NCI-H1417 (cell line): ENCODE results near the gene THEM5.
"Not testable (repeated sequence)": the region's sequence is repeated elsewhere in the genome, so short reads cannot be mapped to it uniquely, and the experiment has no call there.

ENCODE experiments used
- DNase-seq, 3 experiments: peaks; one replicate each; lab custom pipeline; 2025; lab: John Stamatoyannopoulos, UW

THEM5 gene

DNA sequence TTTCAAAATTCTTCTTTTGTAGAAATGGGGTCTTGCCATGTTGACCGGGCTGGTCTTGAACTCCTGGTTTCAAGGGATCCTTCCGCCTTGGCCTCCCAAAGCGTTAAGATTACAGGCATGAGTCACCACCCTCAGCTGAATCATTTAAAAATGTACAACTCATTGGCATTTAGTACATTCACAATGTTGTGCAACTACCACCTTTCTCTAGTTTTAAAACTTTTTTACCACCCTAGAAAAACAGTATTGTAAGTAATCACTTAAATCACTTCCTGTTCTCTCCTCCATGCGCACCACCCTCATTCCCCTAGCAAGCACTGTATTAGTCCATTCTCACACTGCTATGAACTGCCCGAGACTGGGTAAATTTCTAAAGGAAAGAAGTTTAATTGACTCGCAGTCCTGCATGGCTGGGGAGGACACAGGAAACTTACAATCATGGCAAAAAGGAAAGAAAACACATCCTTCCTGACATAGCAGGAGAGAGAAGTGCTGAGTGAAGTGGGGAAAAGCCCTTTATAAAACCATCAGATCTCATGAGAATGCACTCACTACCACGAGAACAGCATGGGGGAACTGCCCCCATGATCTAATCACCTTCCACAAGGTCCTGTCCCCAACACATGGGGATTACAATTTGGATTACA lies 14.4 kb upstream of the THEM5 start:
- DNase-seq: no peak

DNA sequence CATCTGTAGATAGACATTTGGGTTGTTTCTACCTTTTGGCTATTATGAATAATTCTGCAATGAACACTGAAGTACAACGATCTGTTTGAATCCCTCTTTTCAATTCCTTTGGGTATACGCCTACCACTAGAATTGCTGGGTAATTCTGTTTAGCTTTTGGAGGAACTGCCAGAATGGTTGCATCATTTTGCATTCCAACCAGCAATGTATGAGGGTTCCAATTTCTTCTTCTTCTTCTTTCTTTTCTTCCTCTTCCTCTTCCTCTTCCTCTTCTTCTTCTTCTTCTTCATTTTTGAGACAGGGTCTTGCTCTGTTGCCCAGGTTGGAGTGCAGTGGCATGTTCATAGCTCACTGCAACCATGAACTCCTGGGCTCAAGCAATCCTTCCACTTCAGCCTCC lies 13.8 kb upstream of the THEM5 start:
- DNase-seq: no peak

- no peak for DNase-seq
These were observed 10.9 kb upstream of the THEM5 start for GRCh38 chr1:151864411-151864810.

DNA sequence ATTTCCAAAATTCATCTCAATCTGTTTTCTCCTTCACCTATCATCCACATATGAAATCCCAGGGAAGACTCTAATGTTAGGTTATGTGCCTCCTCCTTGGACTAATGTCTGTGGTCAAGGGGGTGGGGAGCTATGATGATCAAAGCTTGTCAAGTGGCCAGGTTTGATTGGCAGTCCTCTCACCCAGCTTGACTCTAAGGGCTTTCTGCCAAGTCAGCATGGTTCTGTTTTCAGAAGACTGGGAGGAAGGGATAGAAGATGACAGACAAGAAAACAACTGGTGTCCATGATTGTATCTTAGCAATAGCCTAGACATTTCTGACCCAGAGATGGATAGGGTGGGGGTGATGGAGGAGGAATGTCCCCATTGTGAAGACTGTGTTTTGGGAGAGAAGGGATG lies 9.1 kb upstream of the THEM5 start:
- DNase-seq: peak in 1 of 3 experiments; percentile 20

GRCh38 chr1:151860504-151861187 lies 7.1 kb upstream of the THEM5 start:
- DNase-seq: no peak

GRCh38 chr1:151859891-151860293 lies 6.4 kb upstream of the THEM5 start:
- DNase-seq: no peak

DNA sequence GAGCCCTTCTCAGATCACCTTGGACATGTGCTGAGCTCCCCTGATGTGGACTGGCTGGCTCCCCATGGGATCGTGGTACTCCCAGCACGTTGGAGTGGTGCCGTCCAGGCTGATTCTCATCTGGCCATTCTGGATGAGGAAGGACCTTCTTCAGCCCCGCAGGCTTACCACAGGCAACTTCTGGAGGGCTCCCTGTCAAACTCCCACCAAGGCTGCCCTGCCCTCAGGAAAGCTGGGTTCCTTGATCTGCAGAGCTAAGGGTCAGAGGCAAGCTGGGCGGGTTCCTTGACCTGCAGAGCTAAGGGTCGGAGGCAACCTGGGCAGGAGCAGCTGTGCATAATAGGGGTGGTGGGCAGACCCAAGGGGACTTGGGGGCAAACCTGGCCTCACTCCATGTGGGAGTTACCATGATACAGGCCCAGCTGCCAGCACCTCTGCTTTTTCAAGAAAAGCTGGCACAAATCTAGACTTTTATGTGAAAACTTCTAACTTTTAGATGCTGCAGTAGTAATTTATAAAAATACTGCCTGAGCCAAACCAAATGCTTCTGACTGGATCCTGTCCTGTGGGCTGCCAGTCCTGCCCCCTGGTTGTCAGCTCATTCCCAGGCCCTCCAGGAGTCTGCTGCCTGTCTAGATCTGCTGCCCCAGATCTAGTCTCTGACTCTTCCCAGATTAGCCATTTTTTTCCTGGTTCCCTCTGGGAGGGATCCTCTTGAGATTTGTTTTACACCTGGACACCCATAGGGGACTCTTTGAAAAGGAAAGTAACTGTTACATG lies 5.6 kb upstream of the THEM5 start:
- DNase-seq: no peak

GRCh38 chr1:151858030-151858746 lies 4.7 kb upstream of the THEM5 start:
- DNase-seq: no peak

DNA sequence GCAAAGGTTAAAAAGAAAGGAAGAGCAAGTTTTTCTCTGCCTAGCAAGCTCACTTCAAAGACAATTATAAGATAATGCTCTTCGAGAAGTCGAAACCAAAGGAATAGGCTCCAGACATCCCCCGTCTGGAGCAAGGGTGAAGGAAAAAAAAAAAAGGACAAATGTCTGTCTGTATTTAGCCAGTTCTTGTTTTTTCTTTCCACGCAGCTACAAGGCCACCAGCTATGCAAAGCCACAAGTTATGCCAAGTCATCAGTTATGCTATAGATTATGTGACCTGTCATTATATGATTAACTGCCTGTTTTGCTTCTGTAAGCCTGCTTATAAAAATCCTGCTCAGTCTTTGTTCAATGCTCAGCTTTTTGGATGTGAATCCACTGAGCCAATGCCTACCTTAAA lies 2.4 kb upstream of the THEM5 start:
- no peak for DNase-seq

GRCh38 chr1:151855516-151855915 lies 2.0 kb upstream of the THEM5 start:
- not testable (repeated sequence) for DNase-seq

DNA sequence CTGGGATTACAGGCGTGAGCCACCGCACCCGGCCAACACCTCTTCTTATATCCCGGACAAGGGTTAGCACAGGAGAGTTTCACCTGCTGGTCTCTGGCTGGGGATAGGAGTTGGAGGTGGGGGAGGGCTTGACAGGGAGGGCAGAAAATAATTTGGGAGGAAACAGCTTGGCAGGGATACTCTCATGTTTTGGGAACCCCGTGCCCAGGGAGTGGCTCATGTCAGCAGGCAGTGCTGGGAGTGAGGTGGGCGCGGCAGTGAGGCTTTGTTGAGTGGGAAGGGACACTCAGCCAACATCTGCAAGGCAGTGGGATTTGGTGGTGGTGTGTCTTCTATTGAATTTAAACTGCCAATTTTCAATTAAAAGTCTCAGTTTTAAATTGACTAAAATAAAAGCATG lies 1.1 kb upstream of the THEM5 start:
- DNase-seq: no peak

DNA sequence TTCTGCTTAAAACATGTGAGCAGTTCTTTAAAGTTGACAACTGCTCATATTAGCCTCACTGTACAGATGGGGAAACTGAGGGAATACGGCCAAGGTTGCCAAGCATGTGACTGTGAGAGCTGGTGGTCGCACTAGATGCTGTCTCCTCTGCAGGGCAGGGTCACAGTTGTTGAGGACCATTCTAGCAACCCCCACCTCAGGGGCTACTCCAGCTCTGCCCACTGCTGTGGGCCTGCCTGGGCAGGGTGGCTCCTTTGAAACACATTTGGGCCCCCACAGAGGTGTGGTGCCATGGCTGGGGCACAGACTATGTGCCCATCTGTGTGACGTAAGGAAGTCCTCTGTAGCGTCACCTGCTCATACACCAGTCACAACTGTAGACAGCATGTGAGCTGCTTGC lies 779 bp downstream of the THEM5 start:
- DNase-seq: no peak

- DNase-seq: no peak
These were observed 1.6 kb downstream of the THEM5 start for GRCh38 chr1:151851886-151852285.

- no peak for DNase-seq
These were observed 3.6 kb downstream of the THEM5 start for GRCh38 chr1:151849871-151850270.

- DNase-seq: no peak
These were observed 4.4 kb downstream of the THEM5 start for GRCh38 chr1:151849126-151849525.

- DNase-seq: no peak
These were observed 5.5 kb downstream of the THEM5 start for GRCh38 chr1:151847867-151848596.

GRCh38 chr1:151846686-151847237 lies 6.8 kb downstream of the THEM5 start:
- no peak for DNase-seq

DNA sequence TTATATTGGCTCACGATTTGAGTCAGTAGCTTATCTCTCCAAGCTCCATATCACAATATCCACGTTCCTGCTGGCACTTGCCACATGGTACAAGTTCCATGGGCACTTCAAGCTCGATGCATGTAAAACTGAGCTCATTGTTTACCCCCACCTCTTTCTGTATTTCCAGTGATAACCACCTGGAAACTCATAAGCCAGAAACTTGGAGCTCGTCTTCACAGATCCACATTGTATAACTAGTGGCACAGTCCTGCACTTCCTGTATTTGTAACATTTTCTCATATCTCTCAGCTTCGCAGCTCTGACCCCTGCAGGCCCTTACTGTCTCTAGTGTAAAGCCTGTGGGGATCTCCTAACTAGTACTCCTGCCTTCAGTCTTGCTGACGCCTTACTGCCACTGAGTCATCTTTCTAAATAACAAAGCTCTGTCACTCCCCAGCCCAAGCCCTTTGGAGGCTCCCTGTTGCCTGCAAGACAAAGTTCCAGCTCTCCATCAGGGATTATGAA lies 7.4 kb downstream of the THEM5 start:
- no peak for DNase-seq

DNA sequence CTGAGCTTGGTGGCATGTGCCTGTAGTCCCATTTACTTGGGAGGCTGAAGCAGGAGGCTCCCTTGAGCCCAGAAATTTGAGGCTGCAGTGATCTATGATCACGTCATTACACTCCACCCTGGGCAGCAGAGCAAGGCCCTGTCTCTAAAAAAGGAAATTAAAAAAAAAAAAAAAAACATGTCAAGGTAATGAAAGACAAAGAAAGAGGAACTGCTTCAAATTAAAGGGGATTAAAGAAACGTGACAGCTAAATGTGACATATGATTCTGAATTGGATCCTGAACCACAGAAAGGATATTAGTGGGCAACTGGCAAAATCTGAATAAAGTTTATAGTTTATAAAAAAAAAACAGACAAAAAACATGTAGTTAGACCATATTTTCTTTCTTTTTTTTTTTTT lies 10.1 kb downstream of the THEM5 start:
- DNase-seq: no peak

DNA sequence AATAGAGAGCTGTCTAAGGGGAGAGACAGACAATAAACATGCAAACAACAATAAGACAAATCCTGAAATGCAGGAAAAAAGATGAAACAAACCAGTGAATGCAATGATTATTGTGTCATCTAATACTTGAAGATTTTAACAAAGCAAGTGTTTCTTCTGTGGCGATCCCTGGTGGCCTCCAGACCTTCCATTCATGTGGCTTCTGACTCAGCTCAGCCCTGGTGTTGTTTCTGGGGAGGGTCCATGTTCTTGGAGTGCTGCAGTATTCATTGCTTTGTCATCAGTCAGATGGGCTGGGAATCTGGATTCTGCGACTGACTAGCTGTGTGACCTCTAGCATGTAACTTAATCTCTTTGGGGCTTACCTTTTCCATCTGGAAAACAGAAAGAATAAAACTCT lies 12.4 kb downstream of the THEM5 start:
- no peak for DNase-seq

GRCh38 chr1:151840421-151840820 lies 13.1 kb downstream of the THEM5 start:
- no peak for DNase-seq
